A673 (cell line): ENCODE results near the gene CSTPP1. TPM values are rescaled to one million over a fixed set of nuclear protein-coding genes. Genes with fewer than 3 reads are reported as not detected.

Source experiments
- BruUV-seq: library from RNA; stranded (reverse); fragments of 400-500 nt; replicated peaks from 2 replicates; lab custom pipeline; 2021; lab: Mats Ljungman, UMichigan
- CTCF ChIA-PET: fragments of 300-600 bp; sonication (Branson Sonifier 250); formaldehyde crosslinking; loops from one replicate; lab custom pipeline; 2022; ENCODE audit warnings: antibody characterized with exemption; lab: Charles Lee
- POLR2A ChIA-PET: fragments of 300-600 bp; sonication (Branson Sonifier 250); formaldehyde crosslinking; loops from one replicate; lab custom pipeline; 2022; ENCODE audit warnings: antibody characterized with exemption; ENCODE audit not compliant: low non-redundant PET; lab: Charles Lee
- DNase-seq: peaks from one replicate; pipeline ENCODE4 v3.0.0-alpha.2; 2015; ENCODE audit warnings: low spot score
- H3K27ac ChIP-seq: fragments of 200-600 bp; sonication (generic); 2 replicates; pipeline ENCODE4 v1.5.1; 2016; ENCODE audit warnings: mixed run types, low read depth, mild to moderate bottlenecking, mixed read lengths, antibody characterized with exemption, low read length; ENCODE audit not compliant: poor library complexity, severe bottlenecking
- H3K27me3 ChIP-seq: fragments of 200-600 bp; sonication (generic); replicated peaks from 2 replicates; pipeline ENCODE4 v1.6.1; 2017; ENCODE audit warnings: mixed run types, low read depth, mild to moderate bottlenecking, mixed read lengths, antibody characterized with exemption, low read length; ENCODE audit not compliant: insufficient read depth, poor library complexity
- H3K36me3 ChIP-seq: fragments of 200-600 bp; sonication (generic); 2 replicates; pipeline ENCODE4 v1.6.1; 2016; ENCODE audit warnings: mixed run types, mild to moderate bottlenecking, mixed read lengths, antibody characterized with exemption, low read length; ENCODE audit not compliant: insufficient read depth, poor library complexity, severe bottlenecking
- H3K4me1 ChIP-seq: fragments of 200-600 bp; sonication (generic); 2 replicates; pipeline ENCODE4 v1.6.1; 2017; ENCODE audit warnings: mixed run types, mild to moderate bottlenecking, mixed read lengths, antibody characterized with exemption, low read length; ENCODE audit not compliant: insufficient read depth, poor library complexity, severe bottlenecking
- H3K4me3 ChIP-seq: fragments of 200-600 bp; sonication (generic); 2 replicates; pipeline ENCODE4 v1.5.1; 2016; ENCODE audit warnings: low read depth, mixed run types, mild to moderate bottlenecking, mixed read lengths, low read length; ENCODE audit not compliant: poor library complexity, severe bottlenecking
- H3K9me3 ChIP-seq: fragments of 200-600 bp; sonication (generic); 2 replicates; pipeline ENCODE4 v1.6.1; 2016; ENCODE audit warnings: mixed run types, low read depth, mild to moderate bottlenecking, mixed read lengths, antibody characterized with exemption, low read length; ENCODE audit not compliant: poor library complexity, severe bottlenecking
- EZH2 ChIP-seq: fragments of 200-600 bp; sonication (generic); IDR thresholded peaks from 2 replicates; pipeline ENCODE4 v1.6.1; 2017; ENCODE audit warnings: borderline replicate concordance, low read depth, mild to moderate bottlenecking, mixed read lengths, antibody characterized with exemption, low read length; ENCODE audit not compliant: poor library complexity, severe bottlenecking
- intact Hi-C: fragments of 100-400 bp; cut with micrococcal nuclease; formaldehyde crosslinking; loops from one replicate; pipeline ENCODE4 v1.10.0; 2022; ENCODE audit not compliant: unreplicated experiment
- total RNA-seq: library from RNA; stranded (reverse); gene quantifications from 2 replicates; pipeline ENCODE4 v1.2.3, GENCODE V29; 2021
- TF ChIP-seq, protein P1 (sequence below): fragments of 300-800, 200-600 bp; sonication (generic); conservative IDR thresholded peaks from 2 replicates; pipeline ENCODE4 v1.5.1; 2017; ENCODE audit warnings: low read depth, mild to moderate bottlenecking, antibody characterized with exemption, low read length, moderate library complexity, mixed read lengths

CSTPP1 gene
- total RNA-seq, 1 experiment from 2014 or later = 79.3 TPM

DNA sequence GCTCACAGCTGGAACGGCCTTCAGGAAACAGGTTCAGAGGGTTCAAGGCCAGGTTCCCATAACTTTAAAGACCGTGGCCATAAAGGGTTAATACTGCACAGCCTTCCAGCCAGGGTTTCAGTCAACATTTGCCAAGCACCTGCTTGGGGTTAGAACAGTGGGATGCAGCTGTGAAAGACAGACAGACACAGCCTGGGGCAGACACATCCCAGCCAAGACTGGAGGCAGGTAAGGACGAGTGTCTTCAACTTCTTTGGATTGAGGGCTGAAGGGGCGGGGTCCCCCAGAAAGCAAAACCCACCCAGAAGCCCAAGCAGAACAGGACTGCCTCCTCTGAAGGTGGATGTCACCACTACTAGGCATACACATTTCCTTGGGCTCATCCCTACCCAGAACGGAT lies 225.9 kb downstream of the CSTPP1 start:
- DNase-seq = no peak
- Histone ChIP-seq H3K36me3 (peaks cover 40% of the 10 kb centered on the region), H3K4me3 (no peak overlapping the region), H3K27me3 (no peaks in the 10 kb centered on the region), H3K27ac (no peak overlapping the region), H3K9me3 (no peaks in the 10 kb centered on the region), H3K4me1 (no peaks in the 10 kb centered on the region)
- ChIA-PET POLR2A (no interaction called here), CTCF (interaction anchor here (0.7 to 1.6 kb wide), 6 partner anchors 10 to 249 kb away, joined by 3 to 4 read pairs (median 4); no protein-coding TSS in a partner anchor)
- BruUV-seq = no TSS peak
- TF ChIP-seq EZH2 = no peak
- TF ChIP-seq, protein P1, sequence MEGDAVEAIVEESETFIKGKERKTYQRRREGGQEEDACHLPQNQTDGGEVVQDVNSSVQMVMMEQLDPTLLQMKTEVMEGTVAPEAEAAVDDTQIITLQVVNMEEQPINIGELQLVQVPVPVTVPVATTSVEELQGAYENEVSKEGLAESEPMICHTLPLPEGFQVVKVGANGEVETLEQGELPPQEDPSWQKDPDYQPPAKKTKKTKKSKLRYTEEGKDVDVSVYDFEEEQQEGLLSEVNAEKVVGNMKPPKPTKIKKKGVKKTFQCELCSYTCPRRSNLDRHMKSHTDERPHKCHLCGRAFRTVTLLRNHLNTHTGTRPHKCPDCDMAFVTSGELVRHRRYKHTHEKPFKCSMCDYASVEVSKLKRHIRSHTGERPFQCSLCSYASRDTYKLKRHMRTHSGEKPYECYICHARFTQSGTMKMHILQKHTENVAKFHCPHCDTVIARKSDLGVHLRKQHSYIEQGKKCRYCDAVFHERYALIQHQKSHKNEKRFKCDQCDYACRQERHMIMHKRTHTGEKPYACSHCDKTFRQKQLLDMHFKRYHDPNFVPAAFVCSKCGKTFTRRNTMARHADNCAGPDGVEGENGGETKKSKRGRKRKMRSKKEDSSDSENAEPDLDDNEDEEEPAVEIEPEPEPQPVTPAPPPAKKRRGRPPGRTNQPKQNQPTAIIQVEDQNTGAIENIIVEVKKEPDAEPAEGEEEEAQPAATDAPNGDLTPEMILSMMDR = no peak
- intact Hi-C loops = no loop called here

DNA sequence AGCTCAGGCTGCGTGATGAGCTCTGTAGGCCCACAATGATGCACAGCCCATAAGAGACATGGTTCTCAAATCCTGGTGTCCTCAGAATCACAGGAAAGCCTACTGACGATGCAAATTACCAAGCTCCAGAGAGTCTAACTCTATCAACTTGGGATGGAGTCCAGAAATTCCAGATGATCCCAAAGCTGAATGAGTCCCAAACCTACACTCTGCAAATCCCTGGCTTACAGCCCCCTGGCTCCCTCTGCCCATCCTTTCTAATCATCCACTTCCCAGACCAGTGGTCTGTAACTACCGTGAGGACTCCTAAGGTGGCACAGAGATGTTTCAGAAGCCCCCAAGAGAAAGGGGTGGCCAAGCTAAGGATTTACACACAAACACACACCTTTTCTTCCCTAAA lies 226.6 kb downstream of the CSTPP1 start:
- intact Hi-C loops = no loop called here
- TSS peak; percentile 10 for BruUV-seq
- no peaks in the 10 kb centered on the region for H3K4me1 ChIP-seq
- no peaks in the 10 kb centered on the region for H3K27me3 ChIP-seq
- H3K27ac ChIP-seq = no peak overlapping the region
- no peak overlapping the region for H3K4me3 ChIP-seq
- TF ChIP-seq, protein P1 = no peak
- TF ChIP-seq EZH2 = no peak
- ChIA-PET CTCF (interaction anchor here (0.6 to 1.6 kb wide), 8 partner anchors 11 to 376 kb away, joined by 3 to 7 read pairs (median 4); no protein-coding TSS in a partner anchor), POLR2A (interaction anchor here (0.6 to 0.7 kb wide), 2 partner anchors 27 to 192 kb away, joined by 3 to 12 read pairs; no protein-coding TSS in a partner anchor)
- DNase-seq = no peak
- H3K9me3 ChIP-seq = no peaks in the 10 kb centered on the region
- peaks cover 47% of the 10 kb centered on the region for H3K36me3 ChIP-seq

DNA sequence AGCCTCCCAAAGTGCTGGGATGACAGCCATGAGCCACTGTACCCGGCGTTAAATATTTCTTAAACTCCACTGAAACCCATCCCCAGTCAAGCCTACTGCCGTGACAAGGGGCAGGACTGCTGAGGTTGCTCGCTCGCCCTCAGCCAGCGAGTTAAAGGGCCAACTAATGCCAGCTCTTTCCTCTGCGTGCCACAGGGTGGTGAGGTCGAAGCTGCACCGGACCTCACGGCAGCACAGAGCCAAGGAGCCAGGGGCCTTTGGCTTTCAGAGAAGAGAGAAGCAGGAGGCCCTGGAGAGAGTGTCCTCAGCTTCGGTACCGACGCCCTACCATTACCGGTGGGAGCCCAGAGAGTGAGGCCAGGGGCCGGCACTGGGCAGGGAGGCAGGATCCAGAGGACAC lies 227.3 kb downstream of the CSTPP1 start:
- ChIA-PET CTCF (interaction anchor here (0.6 kb wide), 1 partner anchor 150 kb away, joined by 4 read pairs; no protein-coding TSS in a partner anchor), POLR2A (no interaction called here)
- TF ChIP-seq EZH2 = no peak
- TF ChIP-seq, protein P1 = no peak
- Histone ChIP-seq H3K36me3 (peaks cover 55% of the 10 kb centered on the region), H3K27ac (no peak overlapping the region), H3K4me1 (no peaks in the 10 kb centered on the region), H3K27me3 (no peaks in the 10 kb centered on the region), H3K9me3 (no peaks in the 10 kb centered on the region), H3K4me3 (no peak overlapping the region)
- DNase-seq = no peak
- BruUV-seq = no TSS peak
- intact Hi-C loops = no loop called here
